ENCODE measurements around the gene TMEM86B.

DNA sequence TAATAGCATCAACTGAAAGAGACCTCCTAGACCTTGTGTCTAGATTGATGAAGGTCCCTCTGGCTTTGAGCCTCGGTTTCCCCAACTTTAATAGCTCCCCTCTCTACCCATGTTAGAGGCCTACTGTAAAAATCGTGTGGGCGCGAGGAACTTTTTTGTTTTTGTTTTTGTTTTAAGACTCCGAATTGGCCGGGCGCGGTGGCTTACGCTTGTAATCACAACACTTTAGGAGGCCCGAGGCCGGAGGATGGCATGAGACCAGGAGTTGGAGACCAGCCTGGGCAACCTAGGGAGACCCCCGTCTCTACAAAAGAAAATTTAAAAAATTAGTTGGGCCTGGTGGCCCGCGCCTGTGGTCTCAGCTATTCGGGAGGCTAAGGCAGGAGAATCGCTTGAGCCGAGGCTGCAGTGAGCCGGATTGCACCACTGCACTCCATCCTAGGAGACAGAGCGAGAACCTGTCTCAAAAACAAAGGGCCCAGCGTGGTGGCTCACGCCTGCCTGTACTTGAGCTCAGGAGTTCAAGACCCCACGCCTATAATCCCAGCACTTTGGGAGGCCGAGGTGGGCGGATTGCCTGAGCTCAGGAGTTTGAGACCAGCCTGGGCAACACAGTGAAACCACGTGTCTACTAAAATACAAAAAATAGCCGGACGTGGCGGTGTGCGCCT, 31.1 kb upstream of the TMEM86B start:
- TF ChIP-seq, protein P1, sequence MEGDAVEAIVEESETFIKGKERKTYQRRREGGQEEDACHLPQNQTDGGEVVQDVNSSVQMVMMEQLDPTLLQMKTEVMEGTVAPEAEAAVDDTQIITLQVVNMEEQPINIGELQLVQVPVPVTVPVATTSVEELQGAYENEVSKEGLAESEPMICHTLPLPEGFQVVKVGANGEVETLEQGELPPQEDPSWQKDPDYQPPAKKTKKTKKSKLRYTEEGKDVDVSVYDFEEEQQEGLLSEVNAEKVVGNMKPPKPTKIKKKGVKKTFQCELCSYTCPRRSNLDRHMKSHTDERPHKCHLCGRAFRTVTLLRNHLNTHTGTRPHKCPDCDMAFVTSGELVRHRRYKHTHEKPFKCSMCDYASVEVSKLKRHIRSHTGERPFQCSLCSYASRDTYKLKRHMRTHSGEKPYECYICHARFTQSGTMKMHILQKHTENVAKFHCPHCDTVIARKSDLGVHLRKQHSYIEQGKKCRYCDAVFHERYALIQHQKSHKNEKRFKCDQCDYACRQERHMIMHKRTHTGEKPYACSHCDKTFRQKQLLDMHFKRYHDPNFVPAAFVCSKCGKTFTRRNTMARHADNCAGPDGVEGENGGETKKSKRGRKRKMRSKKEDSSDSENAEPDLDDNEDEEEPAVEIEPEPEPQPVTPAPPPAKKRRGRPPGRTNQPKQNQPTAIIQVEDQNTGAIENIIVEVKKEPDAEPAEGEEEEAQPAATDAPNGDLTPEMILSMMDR (IDR thresholded peaks at IDR 0.05): no peak
- no peak for TF ChIP-seq POLR2A (IDR thresholded peaks at IDR 0.05)

All from adrenal gland (tissue), 5 donors.